ENCODE data around the gene MICU2.

- TF ChIP-seq CTCF (IDR thresholded peaks at IDR 0.05; ENCODE audit: low read length) (no peak), EZH2 (IDR thresholded peaks at IDR 0.05; ENCODE audit: borderline replicate concordance, low read length) (no peak)
Observed at GRCh38 chr13:21463424-21463823, 140.5 kb downstream of the MICU2 start.
